MM.1S (cell line): ENCODE data around the gene NHLRC4.
A peak's percentile ranks its signal among the peaks of the same experiment; 100 is the strongest.

Experiments
- DNase-seq: peaks from one replicate; pipeline ENCODE4 v3.0.0-alpha.2; 2015
- H2AFZ ChIP-seq: fragments of 300-600 bp; sonication (generic); 2 replicates; pipeline ENCODE4 v1.6.0; 2016; ENCODE audit warnings: antibody characterized with exemption, low read length
- H3F3A ChIP-seq: fragments of 300-600 bp; sonication (generic); 2 replicates; pipeline ENCODE4 v1.6.1; 2016; ENCODE audit warnings: mild to moderate bottlenecking, antibody characterized with exemption, low read length, moderate library complexity, mixed read lengths; ENCODE audit not compliant: insufficient read depth
- H3K27ac ChIP-seq: fragments of 300-600 bp; sonication (generic); 2 replicates; pipeline ENCODE4 v1.5.1; 2016; ENCODE audit warnings: mild to moderate bottlenecking, low read length
- H3K27me3 ChIP-seq: fragments of 300-600 bp; sonication (generic); replicated peaks from 2 replicates; pipeline ENCODE4 v1.6.0; 2016; ENCODE audit warnings: low read length; ENCODE audit not compliant: insufficient read depth
- H3K36me3 ChIP-seq: fragments of 300-600 bp; sonication (generic); replicated peaks from 2 replicates; pipeline ENCODE4 v1.6.1; 2016; ENCODE audit warnings: mild to moderate bottlenecking, low read length, mixed read lengths; ENCODE audit not compliant: insufficient read depth
- H3K4me1 ChIP-seq: fragments of 300-600 bp; sonication (generic); 2 replicates; pipeline ENCODE4 v1.6.1; 2016; ENCODE audit warnings: low read length, mixed read lengths
- H3K4me2 ChIP-seq: fragments of 300-600 bp; sonication (generic); 2 replicates; pipeline ENCODE4 v1.6.0; 2016; ENCODE audit warnings: low read depth, low read length
- H3K4me3 ChIP-seq: fragments of 300-600 bp; sonication (generic); 2 replicates; pipeline ENCODE4 v1.5.1; 2016; ENCODE audit warnings: low read length, mixed read lengths
- H3K79me2 ChIP-seq: fragments of 300-600 bp; sonication (generic); 2 replicates; pipeline ENCODE4 v1.6.1; 2016; ENCODE audit warnings: mixed run types, low read length, mixed read lengths
- H3K9ac ChIP-seq: fragments of 300-600 bp; sonication (generic); 2 replicates; pipeline ENCODE4 v1.6.1; 2016; ENCODE audit warnings: low read length, mixed read lengths
- H3K9me2 ChIP-seq: fragments of 300-600 bp; sonication (generic); replicated peaks from 2 replicates; pipeline ENCODE4 v1.6.1; 2016; ENCODE audit warnings: mild to moderate bottlenecking, low read length, mixed read lengths; ENCODE audit not compliant: insufficient read depth
- H3K9me3 ChIP-seq: fragments of 300-600 bp; sonication (generic); replicated peaks from 2 replicates; pipeline ENCODE4 v1.6.1; 2016; ENCODE audit warnings: mild to moderate bottlenecking, low read length, mixed read lengths; ENCODE audit not compliant: insufficient read depth
- H4K20me1 ChIP-seq: fragments of 300-600 bp; sonication (generic); 2 replicates; pipeline ENCODE4 v1.6.1; 2016; ENCODE audit warnings: mild to moderate bottlenecking, low read length, moderate library complexity, mixed read lengths; ENCODE audit not compliant: insufficient read depth
- EZH2 ChIP-seq: fragments of 300-600 bp; sonication (generic); optimal IDR thresholded peaks from 2 replicates; pipeline ENCODE3; 2017; ENCODE audit warnings: low read depth, mild to moderate bottlenecking, antibody characterized with exemption, low read length, mixed read lengths
- EZH2phosphoT487 ChIP-seq: fragments of 300-600 bp; sonication (generic); IDR thresholded peaks from 2 replicates; pipeline ENCODE4 v1.6.1; 2018; ENCODE audit warnings: antibody characterized with exemption, low read length
- TF ChIP-seq, protein P1 (sequence below): fragments of 300-600 bp; sonication (generic); IDR thresholded peaks from 2 replicates; pipeline ENCODE4 v1.5.1; 2016; ENCODE audit warnings: antibody characterized with exemption, low read length, mixed read lengths

NHLRC4 gene

DNA sequence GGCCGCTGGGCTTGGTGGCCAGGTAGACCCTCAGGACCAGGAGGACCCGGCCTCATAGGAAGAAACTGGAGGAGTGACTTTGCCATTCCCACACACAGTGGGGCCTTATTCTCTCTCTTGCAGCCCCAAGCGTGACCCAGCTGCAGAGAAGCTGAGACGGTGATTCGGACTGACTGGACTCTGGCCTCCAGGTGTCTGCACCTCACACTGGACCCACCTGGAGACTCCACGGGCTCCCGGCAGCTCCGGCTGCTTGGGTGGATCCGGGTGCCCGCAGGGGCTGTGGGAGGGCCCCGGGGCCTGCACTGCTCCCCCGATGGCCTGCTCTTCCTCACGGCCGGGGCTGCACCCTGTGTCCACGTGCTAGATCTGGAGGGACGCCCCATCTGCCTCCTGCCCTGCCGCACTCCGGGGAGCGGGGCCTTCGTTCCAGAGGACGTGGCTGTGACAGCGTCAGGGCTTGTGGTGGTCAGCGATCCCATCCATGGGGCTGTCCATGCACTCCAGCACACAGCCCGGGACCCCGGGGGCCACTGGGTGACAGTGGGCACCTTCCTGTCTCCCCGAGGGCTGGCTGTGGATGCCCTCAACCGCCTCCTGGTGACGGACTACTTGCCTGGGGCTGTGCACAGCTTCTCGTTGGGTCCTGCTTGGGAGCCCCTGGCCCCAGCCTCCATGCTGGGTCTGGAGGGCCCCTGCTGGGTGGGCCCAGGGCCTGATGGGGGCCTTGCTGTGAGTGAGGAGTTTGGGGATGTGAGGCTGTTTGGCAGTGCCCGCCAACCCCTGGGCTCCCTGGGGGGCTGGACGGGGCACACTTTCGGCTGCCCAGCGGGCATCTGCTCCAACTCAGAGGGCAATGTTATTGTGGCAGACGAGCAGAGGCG lies 810 bp downstream of the NHLRC4 start:
- Histone ChIP-seq H3K4me3 (peak overlapping the region; percentile 52), H3K36me3 (no peaks in the 10 kb centered on the region), H2AFZ (peak overlapping the region; percentile 90), H3K4me1 (peaks cover 19% of the 10 kb centered on the region), H3F3A (peaks cover 6% of the 10 kb centered on the region), H3K27ac (peak overlapping the region; percentile 70), H3K9me2 (no peaks in the 10 kb centered on the region), H3K9ac (peak overlapping the region; percentile 66), H3K79me2 (peaks cover 31% of the 10 kb centered on the region), H3K27me3 (peaks cover 4% of the 10 kb centered on the region; the same call in 1 of the 2 replicates), H3K9me3 (no peaks in the 10 kb centered on the region), H4K20me1 (no peaks in the 10 kb centered on the region), H3K4me2 (peak overlapping the region; percentile 88)
- no peak for DNase-seq
- no peak for TF ChIP-seq EZH2phosphoT487
- no peak for TF ChIP-seq EZH2
- TF ChIP-seq, protein P1, sequence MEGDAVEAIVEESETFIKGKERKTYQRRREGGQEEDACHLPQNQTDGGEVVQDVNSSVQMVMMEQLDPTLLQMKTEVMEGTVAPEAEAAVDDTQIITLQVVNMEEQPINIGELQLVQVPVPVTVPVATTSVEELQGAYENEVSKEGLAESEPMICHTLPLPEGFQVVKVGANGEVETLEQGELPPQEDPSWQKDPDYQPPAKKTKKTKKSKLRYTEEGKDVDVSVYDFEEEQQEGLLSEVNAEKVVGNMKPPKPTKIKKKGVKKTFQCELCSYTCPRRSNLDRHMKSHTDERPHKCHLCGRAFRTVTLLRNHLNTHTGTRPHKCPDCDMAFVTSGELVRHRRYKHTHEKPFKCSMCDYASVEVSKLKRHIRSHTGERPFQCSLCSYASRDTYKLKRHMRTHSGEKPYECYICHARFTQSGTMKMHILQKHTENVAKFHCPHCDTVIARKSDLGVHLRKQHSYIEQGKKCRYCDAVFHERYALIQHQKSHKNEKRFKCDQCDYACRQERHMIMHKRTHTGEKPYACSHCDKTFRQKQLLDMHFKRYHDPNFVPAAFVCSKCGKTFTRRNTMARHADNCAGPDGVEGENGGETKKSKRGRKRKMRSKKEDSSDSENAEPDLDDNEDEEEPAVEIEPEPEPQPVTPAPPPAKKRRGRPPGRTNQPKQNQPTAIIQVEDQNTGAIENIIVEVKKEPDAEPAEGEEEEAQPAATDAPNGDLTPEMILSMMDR: no peak

- H3K79me2 ChIP-seq: peaks cover 31% of the 10 kb centered on the region
- H3K27ac ChIP-seq: no peak overlapping the region
- H3K9me3 ChIP-seq: no peaks in the 10 kb centered on the region
- H3F3A ChIP-seq: peaks cover 6% of the 10 kb centered on the region
- peak overlapping the region; percentile 95 for H3K4me2 ChIP-seq
- no peaks in the 10 kb centered on the region; the same call in 1 of the 2 replicates for H3K27me3 ChIP-seq
- TF ChIP-seq, protein P1: no peak
- no peak for TF ChIP-seq EZH2phosphoT487
- no peak for TF ChIP-seq EZH2
- no peak overlapping the region for H2AFZ ChIP-seq
- no peaks in the 10 kb centered on the region for H3K9me2 ChIP-seq
- peaks cover 19% of the 10 kb centered on the region for H3K4me1 ChIP-seq
- no peaks in the 10 kb centered on the region for H3K36me3 ChIP-seq
- H3K9ac ChIP-seq: peak overlapping the region; percentile 80; the same call in 1 of the 2 replicates
- no peaks in the 10 kb centered on the region for H4K20me1 ChIP-seq
- peak overlapping the region; percentile 76 for H3K4me3 ChIP-seq
- no peak for DNase-seq
Measured at GRCh38 chr16:568401-569258, 1.8 kb downstream of the NHLRC4 start.

GRCh38 chr16:569445-570254 lies 2.8 kb downstream of the NHLRC4 start, which contains the start of gene PIGQ:
Gene PIGQ (plus strand): TSS chr16:569968. CDS start chr16:574075, 4,107 bp downstream.
- no peak for TF ChIP-seq EZH2phosphoT487
- TF ChIP-seq EZH2: no peak
- TF ChIP-seq, protein P1: no peak
- H2AFZ ChIP-seq: peak within 1 kb of the TSS; percentile 85
- H3F3A ChIP-seq: peaks cover 6% of the 10 kb centered on the region
- DNase-seq: peak; percentile 58
- H3K4me2 ChIP-seq: peak within 1 kb of the TSS; percentile 95
- peaks cover 31% of the 10 kb centered on the region for H3K79me2 ChIP-seq
- no peaks in the 10 kb centered on the region for H3K27me3 ChIP-seq
- H3K4me3 ChIP-seq: peak within 1 kb of the TSS; percentile 88
- H3K27ac ChIP-seq: no peak within 1 kb of the TSS; the same call in 1 of the 2 replicates
- H3K9me2 ChIP-seq: no peaks in the 10 kb centered on the region
- H3K9me3 ChIP-seq: no peaks in the 10 kb centered on the region
- no peaks in the 10 kb centered on the region for H3K36me3 ChIP-seq
- H3K4me1 ChIP-seq: peaks cover 19% of the 10 kb centered on the region
- no peaks in the 10 kb centered on the region for H4K20me1 ChIP-seq
- peak within 1 kb of the TSS; percentile 80 for H3K9ac ChIP-seq
